Measurements from ENCODE around the gene GABRB2. TPM values are rescaled to one million over a fixed set of nuclear protein-coding genes. Genes with fewer than 3 reads are reported as not detected.

Gene GABRB2
- total RNA-seq, 1 donor from 2014 or later, result 0.20 TPM

GRCh38 chr5:161273410-161273809 lies 273.1 kb downstream of the GABRB2 start:
- H3K9me3 Mint-ChIP-seq (ENCODE audit: unreplicated experiment), result no peaks in the 10 kb centered on the region
- no peaks in the 10 kb centered on the region for H3K27me3 Mint-ChIP-seq (ENCODE audit: low read depth, unreplicated experiment)
- DNase-seq (ENCODE audit: low read depth), result no peak
- Histone ChIP-seq H3K4me1 (ENCODE audit: insufficient read depth, low read length) (no peaks in the 10 kb centered on the region), H3K4me2 (ENCODE audit: low read length) (no peak overlapping the region), H3K9me3 (ENCODE audit: insufficient read depth, low read depth, low read length) (peaks cover 3% of the 10 kb centered on the region), H3K9ac (ENCODE audit: low read length) (no peak overlapping the region), H3K27ac (ENCODE audit: low read depth, low read length) (no peak overlapping the region), H3K79me2 (ENCODE audit: insufficient read depth, low read length) (no peaks in the 10 kb centered on the region), H3K4me3 (ENCODE audit: insufficient read depth, low read depth, low read length) (no peak overlapping the region), H4K20me1 (ENCODE audit: insufficient read depth, low read length) (no peaks in the 10 kb centered on the region), H2AFZ (ENCODE audit: low read depth, low read length) (no peak overlapping the region), H3K36me3 (ENCODE audit: insufficient read depth, low read length) (no peaks in the 10 kb centered on the region), H3K27me3 (ENCODE audit: insufficient read depth, low read length) (no peaks in the 10 kb centered on the region)
- H3K4me1 Mint-ChIP-seq (ENCODE audit: low read depth, unreplicated experiment), result no peaks in the 10 kb centered on the region
- no peak overlapping the region for H3K4me3 Mint-ChIP-seq (ENCODE audit: unreplicated experiment)
- H3K27ac Mint-ChIP-seq (ENCODE audit: unreplicated experiment), result no peak overlapping the region
- TF ChIP-seq EZH2 (IDR thresholded peaks at IDR 0.05; ENCODE audit: insufficient read depth, low read length), result no peak
- H3K36me3 Mint-ChIP-seq (ENCODE audit: low read depth, unreplicated experiment), result no peaks in the 10 kb centered on the region
- FAIRE-seq, result no peak

DNA sequence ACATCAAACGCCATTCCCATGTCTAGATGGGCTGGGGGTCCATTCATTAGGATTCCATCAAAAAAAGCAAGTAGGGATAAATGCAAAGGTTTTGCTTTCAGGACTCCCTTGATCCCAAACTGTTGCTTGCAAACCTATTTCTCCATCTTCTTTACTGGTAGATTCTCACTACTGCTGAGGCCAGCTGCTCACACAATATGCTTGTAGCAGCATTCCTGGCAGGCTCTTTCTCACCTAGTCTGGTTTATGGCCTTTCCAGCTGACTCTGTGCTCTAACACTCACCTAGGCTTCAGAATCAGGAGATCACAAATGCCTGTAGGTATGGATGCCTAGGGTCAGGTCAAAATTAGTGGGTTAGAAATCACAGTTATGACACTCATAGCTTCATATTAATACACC lies 274.7 kb downstream of the GABRB2 start:
- no peak overlapping the region for H3K4me3 Mint-ChIP-seq (ENCODE audit: unreplicated experiment)
- H3K27me3 Mint-ChIP-seq (ENCODE audit: low read depth, unreplicated experiment), result no peaks in the 10 kb centered on the region
- no peak overlapping the region for H3K9ac ChIP-seq (ENCODE audit: low read length)
- no peaks in the 10 kb centered on the region for H4K20me1 ChIP-seq (ENCODE audit: insufficient read depth, low read length)
- H3K36me3 ChIP-seq (ENCODE audit: insufficient read depth, low read length), result no peaks in the 10 kb centered on the region
- H3K4me2 ChIP-seq (ENCODE audit: low read length), result no peak overlapping the region
- no peaks in the 10 kb centered on the region for H3K79me2 ChIP-seq (ENCODE audit: insufficient read depth, low read length)
- no peaks in the 10 kb centered on the region for H3K4me1 Mint-ChIP-seq (ENCODE audit: low read depth, unreplicated experiment)
- H3K27ac ChIP-seq (ENCODE audit: low read depth, low read length), result no peak overlapping the region
- H3K36me3 Mint-ChIP-seq (ENCODE audit: low read depth, unreplicated experiment), result no peaks in the 10 kb centered on the region
- H3K9me3 Mint-ChIP-seq (ENCODE audit: unreplicated experiment), result no peaks in the 10 kb centered on the region
- H3K27me3 ChIP-seq (ENCODE audit: insufficient read depth, low read length), result no peaks in the 10 kb centered on the region
- no peaks in the 10 kb centered on the region for H3K4me1 ChIP-seq (ENCODE audit: insufficient read depth, low read length)
- H2AFZ ChIP-seq (ENCODE audit: low read depth, low read length), result no peak overlapping the region
- H3K9me3 ChIP-seq (ENCODE audit: insufficient read depth, low read depth, low read length), result peaks cover 3% of the 10 kb centered on the region
- no peak overlapping the region for H3K4me3 ChIP-seq (ENCODE audit: insufficient read depth, low read depth, low read length)
- FAIRE-seq (no peak), DNase-seq (ENCODE audit: low read depth) (no peak)
- TF ChIP-seq CTCF (IDR thresholded peaks at IDR 0.05; ENCODE audit: insufficient read depth, low read depth, low read length) (no peak), EZH2 (IDR thresholded peaks at IDR 0.05; ENCODE audit: insufficient read depth, low read length) (no peak)
- no peak overlapping the region for H3K27ac Mint-ChIP-seq (ENCODE audit: unreplicated experiment)

DNA sequence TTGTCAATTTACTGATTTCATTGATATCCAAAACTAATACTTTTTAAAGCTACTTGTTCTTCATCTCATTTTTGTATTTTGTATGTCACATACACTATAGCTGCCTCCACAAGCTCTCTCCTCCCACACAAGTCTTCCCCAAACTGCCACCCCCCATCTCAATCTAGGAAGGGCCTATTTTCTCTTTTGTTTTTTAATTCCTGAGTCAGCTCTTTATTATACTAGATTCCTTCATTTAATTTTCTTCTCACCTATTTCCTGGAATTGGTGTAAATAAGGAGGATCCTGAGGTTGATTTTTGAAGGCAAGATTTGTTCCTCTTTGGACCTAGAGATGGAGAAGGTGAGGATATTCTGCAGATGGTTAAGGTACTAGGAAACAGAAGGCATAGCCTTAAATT lies 277.4 kb downstream of the GABRB2 start:
- Mint-ChIP-seq H3K27me3 (ENCODE audit: low read depth, unreplicated experiment) (no peaks in the 10 kb centered on the region), H3K4me3 (ENCODE audit: unreplicated experiment) (no peak overlapping the region), H3K4me1 (ENCODE audit: low read depth, unreplicated experiment) (no peaks in the 10 kb centered on the region), H3K36me3 (ENCODE audit: low read depth, unreplicated experiment) (no peaks in the 10 kb centered on the region), H3K9me3 (ENCODE audit: unreplicated experiment) (no peaks in the 10 kb centered on the region), H3K27ac (ENCODE audit: unreplicated experiment) (no peak overlapping the region)
- Histone ChIP-seq H3K4me2 (ENCODE audit: low read length) (no peak overlapping the region), H3K4me3 (ENCODE audit: insufficient read depth, low read depth, low read length) (no peak overlapping the region), H3K9me3 (ENCODE audit: insufficient read depth, low read depth, low read length) (peaks cover 3% of the 10 kb centered on the region), H3K4me1 (ENCODE audit: insufficient read depth, low read length) (no peaks in the 10 kb centered on the region), H3K79me2 (ENCODE audit: insufficient read depth, low read length) (no peaks in the 10 kb centered on the region), H3K27ac (ENCODE audit: low read depth, low read length) (no peak overlapping the region), H2AFZ (ENCODE audit: low read depth, low read length) (no peak overlapping the region), H4K20me1 (ENCODE audit: insufficient read depth, low read length) (no peaks in the 10 kb centered on the region), H3K9ac (ENCODE audit: low read length) (no peak overlapping the region), H3K27me3 (ENCODE audit: insufficient read depth, low read length) (no peaks in the 10 kb centered on the region), H3K36me3 (ENCODE audit: insufficient read depth, low read length) (no peaks in the 10 kb centered on the region)
- no peak for FAIRE-seq
- no peak for TF ChIP-seq EZH2 (IDR thresholded peaks at IDR 0.05; ENCODE audit: insufficient read depth, low read length)
- no peak for DNase-seq (ENCODE audit: low read depth)

Data from astrocyte (in vitro differentiated cells and primary cell).